Transverse colon (tissue), 4 donors: ENCODE measurements around the gene CDH13. TPM values are rescaled to one million over a fixed set of nuclear protein-coding genes. Genes with fewer than 3 reads are reported as not detected.

Experiments used
- DNase-seq: peaks from one replicate; pipeline ENCODE4 v3.0.0-alpha.2; 2019
- H3K27ac ChIP-seq, 4 donors: fragments of 200-600 bp; sonication (generic); 2 replicates each; pipeline ENCODE4 v1.5.1; 2016 to 2018; ENCODE audit warnings: inconsistent platforms in 4 of 4
- H3K27me3 ChIP-seq: fragments of 200-600 bp; sonication (generic); 2 replicates; pipeline ENCODE4 v1.5.1; 2017; ENCODE audit warnings: inconsistent platforms
- H3K36me3 ChIP-seq, 4 donors: fragments of 200-600 bp; sonication (generic); 2 replicates each; pipeline ENCODE4 v1.5.1; 2017 to 2019; ENCODE audit warnings: inconsistent platforms in 4 of 4
- H3K4me1 ChIP-seq, 4 donors: fragments of 200-600 bp; sonication (generic); 2 replicates each; pipeline ENCODE4 v1.5.1; 2017 to 2020; ENCODE audit warnings: inconsistent platforms in 4 of 4
- H3K4me3 ChIP-seq, 4 donors: fragments of 200-600 bp; sonication (generic); 1 replicate in 1 of 4; 2 replicates in 3 of 4; pipeline versions ENCODE4 v1.5.1 to v1.6.1; 2017 to 2019; ENCODE audit warnings: inconsistent platforms in 4 of 4
- H3K9me3 ChIP-seq, 2 donors: fragments of 200-600 bp; sonication (generic); 2 replicates each; pipeline ENCODE4 v1.5.1; 2017 to 2019; ENCODE audit warnings: inconsistent platforms in 2 of 2
- CTCF ChIP-seq, 5 experiments: fragments of 200-600 bp in 3 of 5; fragments of 450-650 bp in 2 of 5; sonication (generic) in 3 of 5; IDR thresholded peaks; 1 replicate in 2 of 5; 2 replicates in 3 of 5; pipeline ENCODE4 v1.5.1; 2016 to 2017; ENCODE audit warnings: antibody characterized with exemption in 5 of 5, inconsistent platforms in 3 of 5, mild to moderate bottlenecking in 2 of 5, moderate library complexity in 1 of 5
- EP300 ChIP-seq: sonication (generic); formaldehyde crosslinking; IDR thresholded peaks from one replicate; pipeline ENCODE4 v1.6.1; 2017; ENCODE audit warnings: antibody characterized with exemption, low read depth
- POLR2A ChIP-seq: fragments of 450-650 bp; IDR thresholded peaks from one replicate; pipeline ENCODE4 v1.6.1; 2016; ENCODE audit warnings: antibody characterized with exemption, mild to moderate bottlenecking, moderate library complexity
- POLR2AphosphoS5 ChIP-seq, 3 donors: sonication (generic); formaldehyde crosslinking; IDR thresholded peaks; one replicate each; pipeline ENCODE4 v1.6.1; 2016; ENCODE audit warnings: antibody characterized with exemption in 3 of 3
- WGBS, 2 donors: methylation state at CpG; one replicate each; pipeline ENCODE4 v1.1.5; 2018; ENCODE audit warnings: low coverage in 1 of 2; 5-methylcytosine and 5-hydroxymethylcytosine counted together
- in situ Hi-C, 4 donors: fragments of 200-750 bp; cut with MboI; loops; one replicate each; pipeline versions ENCODE4 v1.15.0 to v1.15.1; 2017; ENCODE audit warnings: low sequenced_read_pairs in 3 of 4, low pct_ligation_motif_present in 1 of 4, low pct_unique_long_range_greater_than_20kb in 1 of 4
- intact Hi-C: fragments of 100-400 bp; cut with DNase I; formaldehyde crosslinking; loops from one replicate; pipeline ENCODE4 v1.15.1; 2023; ENCODE audit warnings: low total_unique reads
- total RNA-seq, 4 donors: library from RNA; depleted of rRNA; stranded (reverse); fragments of >200 nt; gene quantifications; one replicate each; pipeline ENCODE4 v1.1.0, GENCODE V29; 2016

The CDH13 gene
- total RNA-seq, 4 donors from 2014 or later: 3.8 to 28.1 (median 5.8) TPM

DNA sequence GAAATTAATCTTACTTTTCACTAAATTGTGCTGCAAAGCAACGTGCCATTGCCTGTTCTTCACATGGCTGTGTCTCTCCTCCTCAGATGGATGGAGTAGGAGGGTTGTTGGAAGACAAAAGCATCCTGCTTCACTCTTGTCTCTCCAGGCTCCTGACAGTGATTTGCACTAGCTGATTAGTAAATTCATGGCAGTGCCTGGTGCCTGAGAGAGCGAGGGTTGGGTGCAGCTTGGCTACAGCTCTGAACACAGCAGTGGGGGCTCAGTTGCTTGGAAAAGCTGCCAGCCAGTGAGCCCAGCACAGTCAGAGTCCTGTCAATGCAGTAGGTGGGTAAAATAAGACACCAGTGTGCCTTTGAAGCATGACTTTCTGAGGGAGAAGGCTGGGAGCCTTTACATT lies 37.4 kb downstream of the CDH13 start:
- H3K4me3 ChIP-seq: no peak overlapping the region
- H3K4me1 ChIP-seq: no peaks in the 10 kb centered on the region
- no peaks in the 10 kb centered on the region for H3K36me3 ChIP-seq
- TF ChIP-seq CTCF (IDR thresholded peaks at IDR 0.05): no peak
- TF ChIP-seq POLR2A: no peak
- no peak for TF ChIP-seq EP300
- no peak for TF ChIP-seq POLR2AphosphoS5 (IDR thresholded peaks at IDR 0.05)
- in situ Hi-C loops: no loop called here
- 57 to 73% methylated on average over 1 to 2 of the region's 2 CpGs for WGBS, 2 donors
- DNase-seq: no peak
- intact Hi-C loops: no loop called here
- no peak overlapping the region for H3K27ac ChIP-seq
- H3K27me3 ChIP-seq: no peaks in the 10 kb centered on the region
- no peaks in the 10 kb centered on the region for H3K9me3 ChIP-seq

GRCh38 chr16:82665025-82665424 lies 38.3 kb downstream of the CDH13 start:
- 81 to 100% methylated on average over 2 to 3 of the region's 3 CpGs for WGBS, 2 donors
- no peak for TF ChIP-seq CTCF (IDR thresholded peaks at IDR 0.05)
- TF ChIP-seq EP300: no peak
- no peak for TF ChIP-seq POLR2AphosphoS5 (IDR thresholded peaks at IDR 0.05)
- no peak for TF ChIP-seq POLR2A

GRCh38 chr16:82667437-82667836 lies 40.7 kb downstream of the CDH13 start:
- no peaks in the 10 kb centered on the region for H3K27me3 ChIP-seq
- DNase-seq: no peak
- in situ Hi-C loops (no loop called here), intact Hi-C loops (no loop called here)
- no peaks in the 10 kb centered on the region for H3K4me1 ChIP-seq
- WGBS, 2 donors: 94% methylated on average over 12 of the region's 12 CpGs; no CpG with 5 or more reads in 1 of the 2 donors
- no peaks in the 10 kb centered on the region for H3K36me3 ChIP-seq
- H3K9me3 ChIP-seq: no peaks in the 10 kb centered on the region
- no peak for TF ChIP-seq POLR2A
- TF ChIP-seq CTCF (IDR thresholded peaks at IDR 0.05): no peak
- no peak for TF ChIP-seq POLR2AphosphoS5 (IDR thresholded peaks at IDR 0.05)
- TF ChIP-seq EP300: no peak
- no peak overlapping the region for H3K27ac ChIP-seq
- H3K4me3 ChIP-seq: no peak overlapping the region

More at GRCh38 chr16:82665025-82665424, 38.3 kb downstream of the CDH13 start:
- Histone ChIP-seq H3K4me1 (no peaks in the 10 kb centered on the region), H3K4me3 (no peak overlapping the region), H3K27ac (no peak overlapping the region), H3K27me3 (no peaks in the 10 kb centered on the region), H3K36me3 (no peaks in the 10 kb centered on the region), H3K9me3 (no peaks in the 10 kb centered on the region)
- no peak for DNase-seq
- intact Hi-C loops: no loop called here
- in situ Hi-C loops: no loop called here

DNA sequence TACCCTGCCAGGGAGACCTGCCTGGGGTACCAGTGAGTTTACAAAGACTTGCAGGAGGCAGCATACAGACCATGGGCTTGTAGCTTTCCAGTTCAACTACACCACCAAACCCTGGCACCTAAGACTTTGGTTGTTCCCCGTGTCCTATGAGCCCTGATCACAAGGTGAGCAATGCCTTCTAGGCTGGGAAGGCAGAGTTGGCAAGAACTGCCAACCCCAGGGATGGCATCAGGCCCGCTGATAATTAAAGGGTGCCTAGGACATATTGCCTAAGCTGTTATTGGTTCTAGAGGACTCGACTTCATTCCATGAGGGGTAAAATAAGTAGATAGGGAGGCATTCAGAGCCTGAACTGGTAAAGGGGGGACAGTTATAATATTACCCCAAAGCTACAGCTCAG lies 41.3 kb downstream of the CDH13 start:
- Histone ChIP-seq H3K27ac (no peak overlapping the region), H3K4me1 (no peaks in the 10 kb centered on the region), H3K27me3 (no peaks in the 10 kb centered on the region), H3K9me3 (no peaks in the 10 kb centered on the region), H3K4me3 (no peak overlapping the region), H3K36me3 (no peaks in the 10 kb centered on the region)
- no peak for DNase-seq
- TF ChIP-seq POLR2AphosphoS5 (IDR thresholded peaks at IDR 0.05) (no peak), CTCF (IDR thresholded peaks at IDR 0.05) (no peak), EP300 (no peak), POLR2A (no peak)
- intact Hi-C loops (no loop called here), in situ Hi-C loops (no loop called here)
- 91% methylated on average over 3 of the region's 3 CpGs; no CpG with 5 or more reads in 1 of the 2 donors for WGBS, 2 donors
